Raji (cell line): ENCODE measurements around the gene PRDM16.

Experiments used
- POLR2A ChIP-seq: IDR thresholded peaks from 2 replicates; pipeline ENCODE4 v1.6.1; 2011; ENCODE audit warnings: low read depth, low read length, control low read depth; ENCODE audit not compliant: insufficient read depth

The PRDM16 gene

GRCh38 chr1:3233551-3233950 is 164.5 kb downstream of the PRDM16 start:
- TF ChIP-seq POLR2A: no peak

- TF ChIP-seq POLR2A: no peak
Observed at GRCh38 chr1:3234281-3234680, 165.3 kb downstream of the PRDM16 start.

- no peak for TF ChIP-seq POLR2A
Observed at GRCh38 chr1:3234956-3235355, 166.0 kb downstream of the PRDM16 start.

- no peak for TF ChIP-seq POLR2A
Observed at GRCh38 chr1:3235496-3235895, 166.5 kb downstream of the PRDM16 start.

GRCh38 chr1:3236361-3236760 is 167.4 kb downstream of the PRDM16 start:
- TF ChIP-seq POLR2A: no peak

GRCh38 chr1:3236955-3237354 is 168.0 kb downstream of the PRDM16 start:
- no peak for TF ChIP-seq POLR2A

- no peak for TF ChIP-seq POLR2A
Observed at GRCh38 chr1:3237570-3237969, 168.6 kb downstream of the PRDM16 start.

GRCh38 chr1:3237994-3238702 is 169.1 kb downstream of the PRDM16 start:
- no peak for TF ChIP-seq POLR2A

- TF ChIP-seq POLR2A: no peak
Observed at GRCh38 chr1:3238703-3239278, 169.8 kb downstream of the PRDM16 start.

- TF ChIP-seq POLR2A: no peak
Observed at GRCh38 chr1:3240524-3241235, 171.7 kb downstream of the PRDM16 start.

- no peak for TF ChIP-seq POLR2A
Observed at GRCh38 chr1:3241236-3241550, 172.2 kb downstream of the PRDM16 start.

- no peak for TF ChIP-seq POLR2A
Observed at GRCh38 chr1:3241673-3242407, 172.8 kb downstream of the PRDM16 start.

- no peak for TF ChIP-seq POLR2A
Observed at GRCh38 chr1:3242408-3243260, 173.6 kb downstream of the PRDM16 start.

GRCh38 chr1:3243304-3243703 is 174.3 kb downstream of the PRDM16 start:
- TF ChIP-seq POLR2A: no peak

GRCh38 chr1:3244025-3244926 is 175.3 kb downstream of the PRDM16 start:
- no peak for TF ChIP-seq POLR2A
